ENCODE measurements around the gene WDR36.

Gene WDR36

DNA sequence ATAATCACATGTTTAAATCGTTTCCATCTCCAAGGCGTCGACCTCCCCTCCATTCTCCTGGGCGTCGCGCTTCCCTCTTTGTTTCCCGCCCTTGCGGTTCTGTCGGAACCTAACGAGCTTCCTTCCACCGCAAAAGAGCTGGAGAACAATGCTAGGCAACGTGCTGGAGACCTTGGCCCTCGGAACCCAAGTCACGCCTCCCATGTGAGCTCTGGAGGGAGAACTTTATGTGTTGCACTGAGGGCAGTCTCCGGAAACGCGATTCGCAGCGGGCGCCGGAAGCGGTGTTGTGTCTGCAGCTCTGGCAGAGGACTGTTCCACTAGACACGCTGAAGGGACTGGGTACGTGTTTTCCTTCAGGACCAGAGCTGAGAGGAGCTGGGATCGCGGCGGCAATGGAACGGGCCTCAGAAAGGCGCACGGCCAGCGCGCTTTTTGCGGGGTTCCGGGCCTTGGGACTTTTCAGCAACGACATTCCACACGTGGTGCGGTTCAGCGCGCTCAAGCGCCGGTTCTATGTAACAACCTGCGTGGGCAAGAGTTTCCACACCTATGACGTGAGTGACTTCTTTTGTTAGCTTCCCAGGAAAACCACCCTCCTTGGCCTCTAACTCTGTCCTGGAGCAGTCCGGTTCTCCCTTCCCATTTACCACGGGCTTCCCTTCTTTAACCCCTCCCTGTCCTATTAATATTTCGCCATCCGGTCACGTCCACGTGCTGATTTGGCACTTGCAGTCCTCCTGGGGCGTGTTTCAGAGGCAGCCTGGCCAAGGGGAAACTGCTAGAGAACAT is at the start of gene WDR36:
TSS of gene WDR36 (plus strand) at position 287 of the 792 bp plus-strand sequence. CDS start at position 396, 109 bp downstream.
- peak; percentile 78 for DNase-seq (ENCODE audit: low read depth)

GRCh38 chr5:111043712-111044506 is 48.2 kb upstream of the WDR36 start:
- no peak for DNase-seq (ENCODE audit: low read depth)

GRCh38 chr5:111058064-111058463 is 34.1 kb upstream of the WDR36 start:
- no peak for DNase-seq (ENCODE audit: low read depth)

GRCh38 chr5:111060169-111060568 is 32.0 kb upstream of the WDR36 start:
- no peak for DNase-seq (ENCODE audit: low read depth)

DNA sequence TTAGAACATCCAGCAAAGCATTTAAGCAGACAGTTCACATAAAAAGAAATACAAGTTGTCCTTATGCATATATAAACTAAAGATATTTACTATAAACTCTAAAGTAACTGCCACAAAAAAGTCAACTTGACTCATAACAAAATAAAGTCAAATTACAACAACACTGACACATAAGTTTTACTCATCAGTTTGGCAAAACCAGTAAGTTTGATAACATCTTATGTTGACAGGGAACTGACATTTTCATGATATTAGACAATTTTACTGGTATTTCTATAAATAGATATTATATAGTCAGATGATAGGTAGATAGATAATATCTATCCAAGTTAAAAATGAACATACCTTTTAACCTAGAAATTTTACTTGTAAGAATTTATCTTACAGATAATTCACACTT is 30.5 kb upstream of the WDR36 start:
- no peak for DNase-seq (ENCODE audit: low read depth)

GRCh38 chr5:111063709-111064322 is 28.3 kb upstream of the WDR36 start:
- no peak for DNase-seq (ENCODE audit: low read depth)

DNA sequence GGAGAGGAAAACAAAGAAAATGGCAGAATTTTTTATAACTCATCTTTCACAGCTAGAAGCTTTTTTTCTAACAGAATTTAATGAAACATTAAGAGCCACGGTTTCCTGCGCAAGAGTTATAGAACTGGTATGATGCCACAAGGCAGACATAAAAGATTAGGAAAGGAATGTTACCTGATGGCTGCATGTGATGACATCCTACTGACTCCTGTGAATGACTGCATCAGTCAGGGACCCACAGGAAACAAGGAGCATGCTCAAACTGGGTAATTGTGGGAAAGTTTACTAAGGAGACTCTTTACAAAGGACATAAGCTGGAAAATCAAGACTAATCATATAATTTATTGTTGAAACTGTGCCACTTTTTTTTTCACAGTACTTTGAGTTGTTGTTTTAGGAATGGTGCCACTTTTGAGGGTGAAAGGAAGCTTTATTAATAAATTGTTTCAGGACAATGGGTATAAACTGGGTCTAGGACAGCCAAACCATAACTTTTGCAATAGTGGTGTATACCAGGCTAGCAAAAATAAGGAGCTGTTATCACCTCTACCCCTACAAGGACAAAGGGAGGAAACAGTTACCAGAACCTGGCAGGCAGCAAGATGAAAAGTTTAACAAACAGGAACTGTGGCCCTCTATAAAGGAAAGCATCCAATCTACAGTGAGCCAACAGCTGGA is 25.7 kb upstream of the WDR36 start:
- no peak for DNase-seq (ENCODE audit: low read depth)

DNA sequence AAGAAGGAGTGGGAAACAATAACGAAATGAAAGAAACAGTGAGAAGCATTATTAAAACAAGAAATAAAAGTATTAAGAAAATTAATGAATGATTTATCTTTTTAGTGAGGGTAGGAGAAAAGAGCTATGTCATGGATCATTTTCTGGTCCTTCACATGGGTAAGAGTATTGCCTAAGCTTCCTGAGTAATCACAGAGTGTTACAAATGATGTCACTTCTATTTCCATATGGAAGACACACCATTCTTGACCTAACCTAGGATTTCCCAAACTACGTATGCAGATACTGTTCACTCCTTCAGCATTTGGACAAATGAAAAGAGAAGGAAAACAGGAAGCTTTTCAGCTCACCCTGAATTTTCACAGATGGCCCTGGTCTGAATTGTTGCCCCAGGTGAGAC is 23.9 kb upstream of the WDR36 start:
- DNase-seq (ENCODE audit: low read depth), result no peak

DNA sequence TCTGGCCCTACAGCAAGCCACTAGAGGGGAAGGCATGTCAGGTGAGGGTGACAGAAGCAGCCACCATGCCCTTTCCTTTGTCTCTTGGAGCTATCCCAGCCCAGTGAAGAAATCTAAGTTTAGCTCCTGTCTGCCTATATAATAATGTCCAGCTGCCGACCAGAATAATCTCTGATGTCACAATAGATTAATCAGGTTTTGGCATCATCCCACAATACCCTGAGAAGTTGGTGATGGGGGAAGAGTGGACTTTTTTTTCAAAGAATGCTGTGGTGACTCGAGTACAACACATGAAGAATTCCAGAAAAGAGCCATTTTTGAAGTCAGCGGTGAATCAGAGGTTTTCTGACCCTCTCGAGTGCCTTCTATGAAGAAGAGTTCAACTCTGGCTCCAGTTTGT is 22.3 kb upstream of the WDR36 start:
- DNase-seq (ENCODE audit: low read depth), result no peak

DNA sequence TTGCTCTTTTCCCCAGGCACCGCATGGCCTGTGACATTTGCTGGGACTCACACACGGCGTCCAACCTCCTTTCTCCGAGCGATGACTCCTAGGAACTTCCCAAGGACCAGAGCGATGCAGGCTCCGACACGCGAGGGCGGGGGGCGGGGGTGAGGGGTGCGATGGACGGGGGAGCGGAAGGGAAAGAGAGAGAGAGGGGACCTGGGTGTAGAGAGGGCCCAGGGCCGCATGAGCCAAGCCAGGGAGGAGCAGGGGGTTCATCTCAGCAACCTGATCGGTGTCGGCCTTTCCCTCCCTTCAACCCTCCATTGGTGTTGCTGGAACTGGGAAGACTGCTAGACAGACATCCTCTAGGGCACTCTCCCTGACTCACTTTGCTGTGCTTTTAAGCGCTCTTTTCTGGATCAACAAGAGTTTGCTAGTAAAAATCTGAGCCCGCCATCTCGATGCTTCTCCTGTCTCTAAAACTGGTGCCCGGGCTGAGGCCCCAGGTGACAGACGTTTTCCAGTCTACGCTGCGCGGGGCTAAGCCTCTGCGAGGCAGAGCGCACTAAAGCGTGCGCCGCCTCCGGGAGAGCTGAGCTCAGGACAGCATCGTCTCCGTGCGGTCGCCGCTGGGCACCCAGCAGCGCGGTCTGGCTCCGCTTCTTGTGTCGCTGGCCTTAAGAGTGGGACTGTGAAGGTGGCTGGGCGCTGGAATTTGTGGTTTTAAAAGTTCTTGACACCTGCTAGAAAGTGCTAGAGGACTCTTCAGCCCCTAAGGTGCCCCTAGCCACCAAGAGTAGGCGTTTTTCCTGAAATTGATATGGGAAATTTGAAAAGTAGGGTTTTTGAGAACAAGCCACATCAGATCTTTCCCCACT is 21.6 kb upstream of the WDR36 start:
- DNase-seq (ENCODE audit: low read depth), result no peak

DNA sequence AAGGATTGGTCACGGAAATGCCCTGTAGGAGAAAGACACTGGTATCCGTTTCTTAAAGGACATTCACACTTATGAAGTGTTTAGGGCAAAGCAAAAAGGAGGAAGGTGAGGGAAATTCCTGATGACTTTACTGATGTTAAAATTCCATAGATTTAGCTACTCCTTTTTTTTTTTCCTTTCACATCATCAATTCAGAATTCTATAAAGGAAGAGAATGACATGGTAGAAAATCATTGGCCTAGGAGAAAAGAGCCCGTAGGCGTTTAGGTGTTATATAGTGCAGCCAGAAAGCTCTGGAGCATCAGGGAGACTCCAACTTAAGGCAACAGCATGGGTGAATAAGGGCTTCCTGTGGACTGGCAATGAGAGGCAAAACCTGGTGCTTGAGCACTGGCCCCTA is 20.7 kb upstream of the WDR36 start, which contains the start of gene TSLP:
TSS of gene TSLP (plus strand) at position 301 of the 400 bp plus-strand sequence. CDS start 178 bp downstream, outside the sequence.
- no peak for DNase-seq (ENCODE audit: low read depth)

- peak; percentile 9 for DNase-seq (ENCODE audit: low read depth)
Observed at GRCh38 chr5:111072949-111073682, 19.0 kb upstream of the WDR36 start.

GRCh38 chr5:111074244-111074643 is 17.9 kb upstream of the WDR36 start:
- no peak for DNase-seq (ENCODE audit: low read depth)

DNA sequence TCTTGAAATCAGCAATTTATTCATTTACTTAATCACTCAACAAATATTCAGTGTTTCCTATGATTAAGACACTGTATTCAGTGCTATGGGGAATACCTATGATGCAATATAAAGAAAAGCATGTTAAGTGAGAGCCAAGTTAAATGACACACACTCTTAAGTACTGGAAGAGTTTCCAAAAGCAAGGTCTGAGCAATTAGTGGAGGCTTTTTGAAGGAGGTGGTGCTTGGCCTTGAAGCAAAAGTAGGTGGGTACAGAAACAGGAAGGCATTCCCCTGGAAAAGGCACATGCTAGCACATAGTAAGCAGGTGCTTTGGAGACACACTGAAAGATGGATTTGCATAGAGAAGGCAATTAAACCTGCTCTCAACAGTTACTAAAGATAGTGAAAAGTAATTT is 16.6 kb upstream of the WDR36 start:
- no peak for DNase-seq (ENCODE audit: low read depth)

DNA sequence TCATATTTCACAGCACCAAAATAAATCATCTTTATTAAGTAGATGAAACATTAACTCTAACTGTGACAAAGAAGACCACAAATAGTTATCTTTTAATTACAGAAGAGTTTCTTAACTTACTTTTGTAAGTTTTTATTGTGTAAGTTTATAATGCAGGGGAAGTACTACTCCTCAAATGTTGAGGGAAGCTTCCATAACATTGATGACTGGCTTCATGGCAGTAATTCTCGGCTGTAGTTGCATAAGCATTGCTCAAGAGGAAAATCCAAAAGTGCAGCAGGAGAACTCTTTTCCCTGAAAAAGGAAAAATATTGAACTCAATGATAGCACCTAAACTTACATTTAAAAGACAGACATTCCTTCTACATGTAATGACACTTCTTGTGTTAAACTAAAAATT is 16.1 kb upstream of the WDR36 start:
- no peak for DNase-seq (ENCODE audit: low read depth)

GRCh38 chr5:111077678-111078077 is 14.5 kb upstream of the WDR36 start:
- no peak for DNase-seq (ENCODE audit: low read depth)

- no peak for DNase-seq (ENCODE audit: low read depth)
Observed at GRCh38 chr5:111079846-111080245, 12.3 kb upstream of the WDR36 start.

DNA sequence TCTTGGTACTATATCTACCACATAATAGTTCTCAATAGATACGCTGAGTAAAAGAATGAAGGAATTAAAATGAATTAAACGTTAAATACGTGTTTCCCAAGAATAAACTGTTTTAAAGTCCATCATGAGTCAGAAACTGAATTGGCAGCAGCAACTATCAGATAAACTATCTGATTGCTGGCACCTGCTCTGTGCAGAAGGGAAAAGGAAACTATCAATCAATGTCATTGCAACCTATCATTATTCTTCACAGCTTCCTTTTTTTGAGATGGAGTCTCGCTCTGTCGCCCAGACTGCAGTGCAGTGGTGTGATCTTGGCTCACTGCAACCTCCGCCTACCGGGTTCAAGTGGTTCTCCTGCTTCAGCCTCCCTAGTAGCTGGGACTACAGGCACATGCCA is 8.8 kb upstream of the WDR36 start:
- no peak for DNase-seq (ENCODE audit: low read depth)

- no peak for DNase-seq (ENCODE audit: low read depth)
Observed at GRCh38 chr5:111095982-111096381, 3.8 kb downstream of the WDR36 start.

DNA sequence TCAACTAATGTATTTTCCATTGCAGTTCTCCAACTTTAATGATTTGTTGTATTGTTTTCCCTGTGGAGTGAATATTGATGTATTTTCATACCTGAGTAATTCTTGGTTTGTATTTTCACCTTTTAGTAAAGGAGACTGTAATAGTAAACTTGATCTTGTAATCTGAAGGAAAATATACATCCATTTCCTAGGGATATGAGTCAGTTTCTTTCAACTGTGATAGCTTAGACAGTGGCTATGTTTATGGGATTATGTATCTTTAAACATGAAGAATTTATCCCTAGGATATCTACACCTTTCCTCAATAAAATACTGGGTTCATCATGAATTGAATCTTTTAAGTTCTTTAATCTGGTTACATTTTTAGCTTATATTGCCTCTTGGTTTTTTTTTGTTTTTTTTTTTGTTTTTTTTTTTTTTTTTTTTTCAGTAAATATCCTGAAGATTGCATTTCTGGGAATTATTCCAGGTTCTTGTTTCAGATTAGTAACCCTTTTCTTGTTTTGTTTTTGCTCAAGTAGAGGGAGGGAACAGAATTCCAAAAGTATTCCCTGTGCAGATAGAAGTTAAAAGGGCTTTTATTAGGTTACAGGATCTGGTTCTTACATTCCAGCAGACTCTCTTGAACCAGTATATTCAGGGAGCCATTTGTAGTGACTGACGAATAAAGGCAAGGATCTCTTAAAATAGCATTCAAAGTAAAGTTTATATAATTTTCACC is 7.1 kb downstream of the WDR36 start:
- no peak for DNase-seq (ENCODE audit: low read depth)

Measured in activated T-helper 1 cell treated with Interleukin-2 at 50 U/mL for 16 hours (primary cell).